HepG2 (cell line): ENCODE measurements around the gene BMP6. TPM values are rescaled to one million over a fixed set of nuclear protein-coding genes. Genes with fewer than 3 reads are reported as not detected.

Source experiments
- ATAC-seq: fragments of 200-7000 bp; cut with Tn5 transposase; 3 replicates; pipeline ENCODE4 v1.9.1; 2020; ENCODE audit warnings: mild to moderate bottlenecking, moderate library complexity
- BruUV-seq: library from RNA; stranded (reverse); fragments of 400-500 nt; replicated peaks from 2 replicates; lab custom pipeline; 2021; lab: Mats Ljungman, UMichigan
- CTCF ChIA-PET: fragments of 300-600 bp; formaldehyde crosslinking; extraction: SDS; loops from one replicate; lab custom pipeline; 2021; ENCODE audit warnings: low total read pairs, inconsistent platforms, low intra/inter-chr PET ratio; lab: Yijun Ruan, JAX
- POLR2A ChIA-PET: fragments of 350-600 bp; sonication (Branson Sonifier 250); formaldehyde crosslinking; loops from one replicate; lab custom pipeline; 2020; ENCODE audit warnings: antibody characterized with exemption, inconsistent platforms; lab: Yijun Ruan, JAX
- DNase-seq: peaks from one replicate; pipeline ENCODE4 v3.0.0-alpha.2; 2015; ENCODE audit warnings: low spot score
- FAIRE-seq: peaks from 3 replicates; lab custom pipeline; 2011; peaks lifted over from hg19 to GRCh38; lab: Jason Lieb, UNC
- H2AFZ ChIP-seq: one replicate; pipeline ENCODE4 v1.6.1; 2011; ENCODE audit warnings: low read length, inconsistent platforms
- H3K27ac ChIP-seq: fragments of 300-600 bp; 3 replicates; pipeline ENCODE4 v1.8.0; 2011; ENCODE audit warnings: mixed run types, mild to moderate bottlenecking, mixed read lengths, low read length, inconsistent platforms; ENCODE audit not compliant: insufficient read depth; ENCODE audit errors: extremely low read length
- H3K27me3 ChIP-seq, 2 experiments: fragments of 200-600 bp in 1 of 2; 2 replicates in 1 of 2; 3 replicates in 1 of 2; pipeline versions ENCODE4 v1.6.0 to v1.8.0; 2011; ENCODE audit warnings: low read length in 2 of 2, mild to moderate bottlenecking in 2 of 2, moderate library complexity in 2 of 2, inconsistent platforms in 1 of 2; ENCODE audit not compliant: insufficient read depth in 2 of 2, control insufficient read depth in 1 of 2
- H3K36me3 ChIP-seq, 2 experiments: fragments of 200-600 bp in 1 of 2; replicated peaks in 1 of 2; 2 replicates in 1 of 2; 3 replicates in 1 of 2; pipeline versions ENCODE4 v1.5.1 to v1.8.0; 2011; ENCODE audit warnings: low read length in 2 of 2, inconsistent platforms in 1 of 2; ENCODE audit not compliant: insufficient read depth in 2 of 2, control insufficient read depth in 1 of 2
- H3K4me1 ChIP-seq: 2 replicates; pipeline ENCODE4 v1.5.1; 2012; ENCODE audit warnings: low read length, inconsistent platforms; ENCODE audit not compliant: insufficient read depth
- H3K4me2 ChIP-seq: 2 replicates; pipeline ENCODE4 v1.6.0; 2011; ENCODE audit warnings: low read depth, low read length, inconsistent platforms
- H3K4me3 ChIP-seq, 3 experiments: fragments of 200-600 bp in 1 of 3; sonication (generic), shearing (Covaris generic) in 1 of 3; replicated peaks in 1 of 3; 2 replicates each; pipeline ENCODE4 v1.5.1; 2011 to 2016; ENCODE audit warnings: low read length in 3 of 3, inconsistent platforms in 2 of 3, low read depth in 2 of 3, mild to moderate bottlenecking in 2 of 3, control low read depth in 1 of 3, mixed read lengths in 1 of 3; ENCODE audit not compliant: insufficient read depth in 1 of 3
- H3K79me2 ChIP-seq: one replicate; pipeline ENCODE4 v1.6.1; 2011; ENCODE audit warnings: low read length, inconsistent platforms; ENCODE audit not compliant: insufficient read depth
- H3K9ac ChIP-seq: 2 replicates; pipeline ENCODE4 v1.6.0; 2011; ENCODE audit warnings: mild to moderate bottlenecking, low read depth, low read length, inconsistent platforms; ENCODE audit not compliant: insufficient read depth
- H3K9me3 ChIP-seq: 2 replicates; pipeline ENCODE4 v1.5.1; 2012; ENCODE audit warnings: mild to moderate bottlenecking, low read length
- H4K20me1 ChIP-seq: 2 replicates; pipeline ENCODE4 v1.6.0; 2011; ENCODE audit warnings: inconsistent platforms, mild to moderate bottlenecking, low read length, moderate library complexity; ENCODE audit not compliant: insufficient read depth
- DNMT1 ChIP-seq: sonication (generic); formaldehyde crosslinking; IDR thresholded peaks from 2 replicates; pipeline ENCODE4 v1.5.1; 2020; ENCODE audit warnings: mild to moderate bottlenecking, missing genetic modification reagents
- MTA1 ChIP-seq: sonication (generic); formaldehyde crosslinking; IDR thresholded peaks from 2 replicates; pipeline ENCODE4 v1.4.0; 2020; ENCODE audit warnings: missing genetic modification reagents, mild to moderate bottlenecking, borderline replicate concordance
- SRF ChIP-seq: IDR thresholded peaks from 2 replicates; pipeline ENCODE4 v1.6.1; 2011; ENCODE audit warnings: mild to moderate bottlenecking, low read depth, low read length, moderate library complexity
- SRSF4 ChIP-seq: fragments of 200-400 bp; formaldehyde crosslinking; IDR thresholded peaks from one replicate; pipeline ENCODE4 v1.6.1; 2018; ENCODE audit warnings: mild to moderate bottlenecking, low read depth, low read length, moderate library complexity; ENCODE audit not compliant: poor library complexity, severe bottlenecking
- ZFYVE20 ChIP-seq: sonication (generic); formaldehyde crosslinking; IDR thresholded peaks from 2 replicates; pipeline ENCODE4 v1.8.0; 2023; ENCODE audit warnings: low read depth, mild to moderate bottlenecking, moderate library complexity, missing genetic modification reagents, borderline replicate concordance
- in situ Hi-C: cut with HindIII; loops from 2 replicates; pipeline ENCODE4 v1.10.0; 2017; ENCODE audit warnings: low pct_unique_long_range_greater_than_20kb; ENCODE audit not compliant: extremely low pct_ligation_motif_present
- intact Hi-C: fragments of 100-400 bp; cut with micrococcal nuclease; formaldehyde crosslinking; loops from one replicate; pipeline ENCODE4 v1.10.0; 2022; ENCODE audit not compliant: unreplicated experiment
- polyA plus RNA-seq, 8 experiments: library from polyadenylated mRNA; depleted of rRNA in 3 of 8; stranded (reverse) in 7 of 8; unstranded in 1 of 8; fragments of >200 nt; fragmentation: Illumina TruSeq in 4 of 8; extraction: Trizol in 4 of 8; gene quantifications; 2 replicates each; pipeline versions ENCODE4 v1.2.1 to v1.2.3, GENCODE V29; 2011 to 2016; ENCODE audit warnings: low read depth in 4 of 8, missing spikeins in 1 of 8, mixed read lengths in 1 of 8; ENCODE audit not compliant: insufficient read depth in 1 of 8
- total RNA-seq, 5 experiments: library from RNA; depleted of rRNA; stranded (reverse); fragments of >200 nt; fragmentation: Illumina TruSeq; extraction: Trizol; gene quantifications; 2 replicates each; pipeline ENCODE4 v1.2.3, GENCODE V29; 2016; ENCODE audit warnings: low read depth in 1 of 5
- TF ChIP-seq, protein P1 (sequence below): sonication (generic); formaldehyde crosslinking; IDR thresholded peaks from 2 replicates; pipeline ENCODE4 v1.5.1; 2020; ENCODE audit warnings: missing genetic modification reagents, mild to moderate bottlenecking, borderline replicate concordance
- TF ChIP-seq, protein P2 (sequence below): sonication (generic); formaldehyde crosslinking; IDR thresholded peaks from 2 replicates; pipeline ENCODE4 v1.8.1; 2023; ENCODE audit warnings: mild to moderate bottlenecking, missing genetic modification reagents
- TF ChIP-seq, protein P3 (sequence below): sonication (generic); formaldehyde crosslinking; IDR thresholded peaks from 2 replicates; pipeline ENCODE4 v1.4.0; 2020; ENCODE audit warnings: missing genetic modification reagents

Gene BMP6
- total and polyA plus RNA-seq, 2 of the 13 experiments (the other 11 are each of a cell fraction or from before 2014, with no cell fraction given), result 0.09 to 0.18 TPM

DNA sequence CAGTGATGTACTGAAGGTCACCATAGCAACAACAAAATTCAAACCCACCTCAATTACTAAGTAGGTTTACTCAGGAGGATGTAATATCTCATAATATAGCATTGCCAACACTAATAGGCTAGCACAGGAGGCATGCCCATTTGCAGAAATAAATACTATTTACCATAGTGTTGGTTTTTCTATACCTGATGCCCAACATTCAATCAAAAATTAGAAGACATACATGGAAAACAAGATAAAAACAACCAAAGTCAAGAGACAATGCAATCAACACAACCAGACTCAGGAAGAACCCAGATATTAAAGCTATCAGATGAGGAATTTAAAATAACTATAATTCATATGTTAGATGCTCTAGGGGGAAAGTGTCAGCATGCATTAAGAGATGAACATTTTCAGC lies 199.0 kb downstream of the BMP6 start:
- ATAC-seq (no peak), DNase-seq (no peak), FAIRE-seq (no peak)
- no TSS peak for BruUV-seq
- H3K27ac ChIP-seq, result no peak overlapping the region
- no peaks in the 10 kb centered on the region for H4K20me1 ChIP-seq
- no peak overlapping the region for H3K4me2 ChIP-seq
- no peaks in the 10 kb centered on the region for H3K36me3 ChIP-seq
- ChIA-PET POLR2A (no interaction called here), CTCF (no interaction called here)
- H2AFZ ChIP-seq, result no peak overlapping the region
- no peaks in the 10 kb centered on the region for H3K79me2 ChIP-seq
- no peak overlapping the region for H3K4me3 ChIP-seq
- in situ Hi-C loops, result no loop called here
- H3K9me3 ChIP-seq, result peaks cover 7% of the 10 kb centered on the region; the same call in 1 of the 2 replicates
- TF ChIP-seq MTA1 (CRISPR knock-in tag), result no peak
- TF ChIP-seq, protein P1, sequence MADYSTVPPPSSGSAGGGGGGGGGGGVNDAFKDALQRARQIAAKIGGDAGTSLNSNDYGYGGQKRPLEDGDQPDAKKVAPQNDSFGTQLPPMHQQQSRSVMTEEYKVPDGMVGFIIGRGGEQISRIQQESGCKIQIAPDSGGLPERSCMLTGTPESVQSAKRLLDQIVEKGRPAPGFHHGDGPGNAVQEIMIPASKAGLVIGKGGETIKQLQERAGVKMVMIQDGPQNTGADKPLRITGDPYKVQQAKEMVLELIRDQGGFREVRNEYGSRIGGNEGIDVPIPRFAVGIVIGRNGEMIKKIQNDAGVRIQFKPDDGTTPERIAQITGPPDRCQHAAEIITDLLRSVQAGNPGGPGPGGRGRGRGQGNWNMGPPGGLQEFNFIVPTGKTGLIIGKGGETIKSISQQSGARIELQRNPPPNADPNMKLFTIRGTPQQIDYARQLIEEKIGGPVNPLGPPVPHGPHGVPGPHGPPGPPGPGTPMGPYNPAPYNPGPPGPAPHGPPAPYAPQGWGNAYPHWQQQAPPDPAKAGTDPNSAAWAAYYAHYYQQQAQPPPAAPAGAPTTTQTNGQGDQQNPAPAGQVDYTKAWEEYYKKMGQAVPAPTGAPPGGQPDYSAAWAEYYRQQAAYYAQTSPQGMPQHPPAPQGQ (CRISPR knock-in tag), result no peak
- TF ChIP-seq, protein P2, sequence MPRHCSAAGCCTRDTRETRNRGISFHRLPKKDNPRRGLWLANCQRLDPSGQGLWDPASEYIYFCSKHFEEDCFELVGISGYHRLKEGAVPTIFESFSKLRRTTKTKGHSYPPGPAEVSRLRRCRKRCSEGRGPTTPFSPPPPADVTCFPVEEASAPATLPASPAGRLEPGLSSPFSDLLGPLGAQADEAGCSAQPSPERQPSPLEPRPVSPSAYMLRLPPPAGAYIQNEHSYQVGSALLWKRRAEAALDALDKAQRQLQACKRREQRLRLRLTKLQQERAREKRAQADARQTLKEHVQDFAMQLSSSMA (CRISPR knock-in tag), result no peak
- no peak for TF ChIP-seq SRSF4
- TF ChIP-seq SRF, result no peak
- TF ChIP-seq ZFYVE20 (CRISPR knock-in tag), result no peak
- no peak for TF ChIP-seq DNMT1 (CRISPR knock-in tag)
- TF ChIP-seq, protein P3, sequence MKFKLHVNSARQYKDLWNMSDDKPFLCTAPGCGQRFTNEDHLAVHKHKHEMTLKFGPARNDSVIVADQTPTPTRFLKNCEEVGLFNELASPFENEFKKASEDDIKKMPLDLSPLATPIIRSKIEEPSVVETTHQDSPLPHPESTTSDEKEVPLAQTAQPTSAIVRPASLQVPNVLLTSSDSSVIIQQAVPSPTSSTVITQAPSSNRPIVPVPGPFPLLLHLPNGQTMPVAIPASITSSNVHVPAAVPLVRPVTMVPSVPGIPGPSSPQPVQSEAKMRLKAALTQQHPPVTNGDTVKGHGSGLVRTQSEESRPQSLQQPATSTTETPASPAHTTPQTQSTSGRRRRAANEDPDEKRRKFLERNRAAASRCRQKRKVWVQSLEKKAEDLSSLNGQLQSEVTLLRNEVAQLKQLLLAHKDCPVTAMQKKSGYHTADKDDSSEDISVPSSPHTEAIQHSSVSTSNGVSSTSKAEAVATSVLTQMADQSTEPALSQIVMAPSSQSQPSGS (CRISPR knock-in tag), result no peak
- TF ChIP-seq, all 625 proteins: peak for 0
- intact Hi-C loops, result no loop called here
- H3K27me3 ChIP-seq, result peaks cover 0 to 4% of the 10 kb centered on the region in 2 experiments; a peak in 2 of 5 replicates
- H3K9ac ChIP-seq, result no peak overlapping the region
- H3K4me1 ChIP-seq, result no peaks in the 10 kb centered on the region

Other genes starting within 250 kb of the BMP6 start
- 89.8 and 133 TPM in 2 replicates for gene DSP, start 184.4 kb upstream of the BMP6 start, total RNA-seq (2016; rRNA removed; fragmentation: Illumina TruSeq; extraction: Trizol)
- gene DSP, start 184.4 kb upstream of the BMP6 start, polyA plus RNA-seq (2011; rRNA removed), result 101 and 117 TPM in 2 replicates
- 47.5 and 82.0 TPM in 2 replicates for gene SNRNP48, start 135.9 kb upstream of the BMP6 start, total RNA-seq (2016; rRNA removed; fragmentation: Illumina TruSeq; extraction: Trizol)
- 11.6 and 17.5 TPM in 2 replicates for gene SNRNP48, start 135.9 kb upstream of the BMP6 start, polyA plus RNA-seq (2011; rRNA removed)
- gene TXNDC5, start 184.7 kb downstream of the BMP6 start, total RNA-seq (2016; rRNA removed; fragmentation: Illumina TruSeq; extraction: Trizol), result 376 and 578 TPM in 2 replicates
- gene TXNDC5, start 184.7 kb downstream of the BMP6 start, polyA plus RNA-seq (2011; rRNA removed), result 255 and 287 TPM in 2 replicates